Measurements from ENCODE around the gene NIPSNAP2.

DNA sequence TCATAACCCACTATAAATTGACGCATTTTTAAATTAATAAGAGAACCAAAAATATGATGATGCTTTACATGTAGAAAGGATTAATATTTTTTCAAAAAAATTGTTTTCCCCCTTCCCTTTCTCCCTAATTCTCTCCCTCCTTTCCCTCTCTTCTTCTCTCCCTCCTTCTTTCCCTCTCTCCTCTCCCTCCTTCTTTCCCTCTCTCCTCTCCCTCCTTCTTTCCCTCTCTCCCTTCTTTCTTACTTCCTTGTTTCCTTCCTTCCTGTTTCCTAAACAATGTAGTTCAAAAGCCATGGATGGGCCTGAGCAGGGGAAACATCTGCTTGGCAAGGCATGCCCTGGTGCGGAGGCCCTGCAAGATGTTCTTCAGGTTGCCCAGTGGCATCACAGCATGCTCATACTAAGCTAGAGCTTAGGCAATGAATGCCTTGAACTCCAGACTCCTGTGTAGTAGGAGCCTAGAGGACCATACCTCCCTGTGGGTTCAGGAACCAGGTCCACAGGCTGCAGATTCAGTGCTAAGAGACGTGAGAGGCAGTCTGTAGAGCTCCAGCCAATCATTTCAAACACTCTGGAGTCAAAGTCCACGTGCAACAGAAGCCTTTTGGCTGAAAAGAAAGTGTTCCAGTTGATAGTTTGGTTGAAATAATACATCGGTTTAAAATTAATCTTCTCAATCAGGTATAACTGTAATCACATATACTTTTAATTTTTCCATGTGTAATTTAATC, 32.8 kb upstream of the NIPSNAP2 start:
- TF ChIP-seq, protein P1, sequence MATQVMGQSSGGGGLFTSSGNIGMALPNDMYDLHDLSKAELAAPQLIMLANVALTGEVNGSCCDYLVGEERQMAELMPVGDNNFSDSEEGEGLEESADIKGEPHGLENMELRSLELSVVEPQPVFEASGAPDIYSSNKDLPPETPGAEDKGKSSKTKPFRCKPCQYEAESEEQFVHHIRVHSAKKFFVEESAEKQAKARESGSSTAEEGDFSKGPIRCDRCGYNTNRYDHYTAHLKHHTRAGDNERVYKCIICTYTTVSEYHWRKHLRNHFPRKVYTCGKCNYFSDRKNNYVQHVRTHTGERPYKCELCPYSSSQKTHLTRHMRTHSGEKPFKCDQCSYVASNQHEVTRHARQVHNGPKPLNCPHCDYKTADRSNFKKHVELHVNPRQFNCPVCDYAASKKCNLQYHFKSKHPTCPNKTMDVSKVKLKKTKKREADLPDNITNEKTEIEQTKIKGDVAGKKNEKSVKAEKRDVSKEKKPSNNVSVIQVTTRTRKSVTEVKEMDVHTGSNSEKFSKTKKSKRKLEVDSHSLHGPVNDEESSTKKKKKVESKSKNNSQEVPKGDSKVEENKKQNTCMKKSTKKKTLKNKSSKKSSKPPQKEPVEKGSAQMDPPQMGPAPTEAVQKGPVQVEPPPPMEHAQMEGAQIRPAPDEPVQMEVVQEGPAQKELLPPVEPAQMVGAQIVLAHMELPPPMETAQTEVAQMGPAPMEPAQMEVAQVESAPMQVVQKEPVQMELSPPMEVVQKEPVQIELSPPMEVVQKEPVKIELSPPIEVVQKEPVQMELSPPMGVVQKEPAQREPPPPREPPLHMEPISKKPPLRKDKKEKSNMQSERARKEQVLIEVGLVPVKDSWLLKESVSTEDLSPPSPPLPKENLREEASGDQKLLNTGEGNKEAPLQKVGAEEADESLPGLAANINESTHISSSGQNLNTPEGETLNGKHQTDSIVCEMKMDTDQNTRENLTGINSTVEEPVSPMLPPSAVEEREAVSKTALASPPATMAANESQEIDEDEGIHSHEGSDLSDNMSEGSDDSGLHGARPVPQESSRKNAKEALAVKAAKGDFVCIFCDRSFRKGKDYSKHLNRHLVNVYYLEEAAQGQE (IDR thresholded peaks at IDR 0.05; ENCODE audit: low read depth): no peak
- TF ChIP-seq ELF1 (IDR thresholded peaks at IDR 0.05; ENCODE audit: borderline replicate concordance, low read depth) (no peak), POLR2A (IDR thresholded peaks at IDR 0.05; ENCODE audit: borderline replicate concordance, extremely low read depth, insufficient read depth, insufficient read length) (no peak), SRF (IDR thresholded peaks at IDR 0.05; ENCODE audit: low read depth) (no peak), SP1 (IDR thresholded peaks at IDR 0.05; ENCODE audit: low read depth) (no peak), FOSL1 (IDR thresholded peaks at IDR 0.05; ENCODE audit: low read depth) (no peak), EZH2 (IDR thresholded peaks at IDR 0.05) (no peak), ZNF274 (IDR thresholded peaks at IDR 0.05; ENCODE audit: low read depth, low read length) (no peak), POLR2AphosphoS5 (IDR thresholded peaks at IDR 0.05; ENCODE audit: low read depth, low read length) (no peak), EZH2phosphoT487 (IDR thresholded peaks at IDR 0.05; ENCODE audit: borderline replicate concordance) (no peak)
- TF ChIP-seq, protein P2, sequence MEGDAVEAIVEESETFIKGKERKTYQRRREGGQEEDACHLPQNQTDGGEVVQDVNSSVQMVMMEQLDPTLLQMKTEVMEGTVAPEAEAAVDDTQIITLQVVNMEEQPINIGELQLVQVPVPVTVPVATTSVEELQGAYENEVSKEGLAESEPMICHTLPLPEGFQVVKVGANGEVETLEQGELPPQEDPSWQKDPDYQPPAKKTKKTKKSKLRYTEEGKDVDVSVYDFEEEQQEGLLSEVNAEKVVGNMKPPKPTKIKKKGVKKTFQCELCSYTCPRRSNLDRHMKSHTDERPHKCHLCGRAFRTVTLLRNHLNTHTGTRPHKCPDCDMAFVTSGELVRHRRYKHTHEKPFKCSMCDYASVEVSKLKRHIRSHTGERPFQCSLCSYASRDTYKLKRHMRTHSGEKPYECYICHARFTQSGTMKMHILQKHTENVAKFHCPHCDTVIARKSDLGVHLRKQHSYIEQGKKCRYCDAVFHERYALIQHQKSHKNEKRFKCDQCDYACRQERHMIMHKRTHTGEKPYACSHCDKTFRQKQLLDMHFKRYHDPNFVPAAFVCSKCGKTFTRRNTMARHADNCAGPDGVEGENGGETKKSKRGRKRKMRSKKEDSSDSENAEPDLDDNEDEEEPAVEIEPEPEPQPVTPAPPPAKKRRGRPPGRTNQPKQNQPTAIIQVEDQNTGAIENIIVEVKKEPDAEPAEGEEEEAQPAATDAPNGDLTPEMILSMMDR (IDR thresholded peaks at IDR 0.05 in 2 of 3, conservative IDR thresholded peaks at IDR 0.05 in 1 of 3; ENCODE audit: borderline replicate concordance in 1 of 3, insufficient read depth in 1 of 3, low read depth in 2 of 3, low read length in 2 of 3): no peak
- TF ChIP-seq, protein P3, sequence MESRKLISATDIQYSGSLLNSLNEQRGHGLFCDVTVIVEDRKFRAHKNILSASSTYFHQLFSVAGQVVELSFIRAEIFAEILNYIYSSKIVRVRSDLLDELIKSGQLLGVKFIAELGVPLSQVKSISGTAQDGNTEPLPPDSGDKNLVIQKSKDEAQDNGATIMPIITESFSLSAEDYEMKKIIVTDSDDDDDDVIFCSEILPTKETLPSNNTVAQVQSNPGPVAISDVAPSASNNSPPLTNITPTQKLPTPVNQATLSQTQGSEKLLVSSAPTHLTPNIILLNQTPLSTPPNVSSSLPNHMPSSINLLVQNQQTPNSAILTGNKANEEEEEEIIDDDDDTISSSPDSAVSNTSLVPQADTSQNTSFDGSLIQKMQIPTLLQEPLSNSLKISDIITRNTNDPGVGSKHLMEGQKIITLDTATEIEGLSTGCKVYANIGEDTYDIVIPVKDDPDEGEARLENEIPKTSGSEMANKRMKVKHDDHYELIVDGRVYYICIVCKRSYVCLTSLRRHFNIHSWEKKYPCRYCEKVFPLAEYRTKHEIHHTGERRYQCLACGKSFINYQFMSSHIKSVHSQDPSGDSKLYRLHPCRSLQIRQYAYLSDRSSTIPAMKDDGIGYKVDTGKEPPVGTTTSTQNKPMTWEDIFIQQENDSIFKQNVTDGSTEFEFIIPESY (IDR thresholded peaks at IDR 0.05; ENCODE audit: extremely low read depth, insufficient replicate concordance, low read length): no peak
- TF ChIP-seq, protein P4, sequence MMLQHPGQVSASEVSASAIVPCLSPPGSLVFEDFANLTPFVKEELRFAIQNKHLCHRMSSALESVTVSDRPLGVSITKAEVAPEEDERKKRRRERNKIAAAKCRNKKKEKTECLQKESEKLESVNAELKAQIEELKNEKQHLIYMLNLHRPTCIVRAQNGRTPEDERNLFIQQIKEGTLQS (IDR thresholded peaks at IDR 0.05): no peak
- TF ChIP-seq, protein P5, sequence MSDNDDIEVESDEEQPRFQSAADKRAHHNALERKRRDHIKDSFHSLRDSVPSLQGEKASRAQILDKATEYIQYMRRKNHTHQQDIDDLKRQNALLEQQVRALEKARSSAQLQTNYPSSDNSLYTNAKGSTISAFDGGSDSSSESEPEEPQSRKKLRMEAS (IDR thresholded peaks at IDR 0.05): no peak

Measured in HCT116 (cell line).